Neuronal stem cell (in vitro differentiated cells): ENCODE results near the gene ORC3.
A peak's percentile ranks its signal among the peaks of the same experiment; 100 is the strongest.

Experiments used
- DNase-seq: peaks from one replicate; pipeline ENCODE4 v3.0.0-alpha.2; 2013; ENCODE audit warnings: low spot score
- H2AFZ ChIP-seq: one replicate; pipeline ENCODE4 v1.6.1; 2013; ENCODE audit warnings: mild to moderate bottlenecking, low read length, inconsistent platforms
- H2AK5ac ChIP-seq: 2 replicates; pipeline ENCODE4 v1.6.1; 2013; ENCODE audit warnings: low read depth, mild to moderate bottlenecking, inconsistent platforms, low read length, moderate library complexity, mixed read lengths
- H2BK120ac ChIP-seq: 2 replicates; pipeline ENCODE4 v1.6.1; 2013; ENCODE audit warnings: low read depth, mild to moderate bottlenecking, inconsistent platforms, low read length, moderate library complexity, mixed read lengths
- H2BK12ac ChIP-seq: one replicate; pipeline ENCODE4 v1.6.1; 2013; ENCODE audit warnings: low read length, inconsistent platforms
- H2BK15ac ChIP-seq: 2 replicates; pipeline ENCODE4 v1.6.1; 2013; ENCODE audit warnings: mild to moderate bottlenecking, low read length, inconsistent platforms, mixed read lengths
- H2BK5ac ChIP-seq: one replicate; pipeline ENCODE4 v1.6.1; 2013; ENCODE audit warnings: inconsistent platforms, mild to moderate bottlenecking, low read length, moderate library complexity
- H3K14ac ChIP-seq: one replicate; pipeline ENCODE4 v1.6.1; 2013; ENCODE audit warnings: low read length, inconsistent platforms
- H3K18ac ChIP-seq: 2 replicates; pipeline ENCODE4 v1.6.1; 2013; ENCODE audit warnings: low read length, inconsistent platforms
- H3K23ac ChIP-seq: 2 replicates; pipeline ENCODE4 v1.6.1; 2013; ENCODE audit warnings: low read depth, mild to moderate bottlenecking, mixed read lengths, low read length, inconsistent platforms; ENCODE audit not compliant: poor library complexity
- H3K27ac ChIP-seq: replicated peaks from 3 replicates; pipeline ENCODE4 v1.5.1; 2013; ENCODE audit warnings: low read length, inconsistent platforms
- H3K27me3 ChIP-seq, 3 experiments: 2 replicates each; pipeline ENCODE4 v1.6.1; 2013; ENCODE audit warnings: low read length in 3 of 3, mild to moderate bottlenecking in 2 of 3, inconsistent platforms in 1 of 3, low read depth in 1 of 3, mixed read lengths in 1 of 3, moderate library complexity in 1 of 3; ENCODE audit not compliant: control insufficient read depth in 3 of 3, insufficient read depth in 3 of 3
- H3K36me3 ChIP-seq, 2 donors: replicated peaks in 1 of 2; 2 replicates each; pipeline ENCODE4 v1.6.1; 2013; ENCODE audit warnings: low read length in 2 of 2; ENCODE audit not compliant: control insufficient read depth in 2 of 2, insufficient read depth in 2 of 2
- H3K4ac ChIP-seq: 2 replicates; pipeline ENCODE4 v1.6.1; 2013; ENCODE audit warnings: inconsistent platforms, mild to moderate bottlenecking, low read length, moderate library complexity
- H3K4me1 ChIP-seq, 2 donors: 1 replicate in 1 of 2; 2 replicates in 1 of 2; pipeline ENCODE4 v1.6.1; 2013; ENCODE audit warnings: low read length in 2 of 2, low read depth in 1 of 2; ENCODE audit not compliant: control insufficient read depth in 2 of 2, insufficient read depth in 1 of 2
- H3K4me2 ChIP-seq: one replicate; pipeline ENCODE4 v1.6.1; 2013; ENCODE audit warnings: mild to moderate bottlenecking, low read length, inconsistent platforms; ENCODE audit not compliant: insufficient read depth, poor library complexity, severe bottlenecking
- H3K4me3 ChIP-seq, 2 donors: 2 replicates each; pipeline ENCODE4 v1.5.1; 2013; ENCODE audit warnings: low read length in 2 of 2, mild to moderate bottlenecking in 2 of 2, inconsistent platforms in 1 of 2, moderate library complexity in 1 of 2
- H3K79me1 ChIP-seq: one replicate; pipeline ENCODE4 v1.6.1; 2013; ENCODE audit warnings: low read depth, mild to moderate bottlenecking, inconsistent platforms, low read length, moderate library complexity
- H3K9ac ChIP-seq: one replicate; pipeline ENCODE4 v1.6.1; 2013; ENCODE audit warnings: mild to moderate bottlenecking, low read depth, low read length, inconsistent platforms; ENCODE audit not compliant: poor library complexity
- H3K9me3 ChIP-seq, 2 donors: replicated peaks in 1 of 2; 2 replicates each; pipeline versions ENCODE3 to v1.6.1; 2013; ENCODE audit warnings: low read length in 2 of 2, mild to moderate bottlenecking in 2 of 2, inconsistent platforms in 1 of 2, low read depth in 1 of 2, mixed read lengths in 1 of 2, moderate library complexity in 1 of 2; ENCODE audit not compliant: control insufficient read depth in 2 of 2, insufficient read depth in 1 of 2
- H4K8ac ChIP-seq: one replicate; pipeline ENCODE4 v1.6.1; 2013; ENCODE audit warnings: low read depth, mild to moderate bottlenecking, inconsistent platforms, low read length, moderate library complexity
- H4K91ac ChIP-seq: one replicate; pipeline ENCODE4 v1.6.1; 2013; ENCODE audit warnings: low read length, low read depth, mild to moderate bottlenecking, inconsistent platforms; ENCODE audit not compliant: poor library complexity
- whole genome bisulfite sequencing, 2 donors: extraction: QIAGEN DNeasy Blood & Tissue Kit; methylation state at CpG; one replicate each; pipeline ENCODE4 v1.1.7; 2013; ENCODE audit warnings: missing lambda C conversion rate in 2 of 2, mixed read lengths in 1 of 2; ENCODE audit not compliant: insufficient read length in 2 of 2, insufficient replicate concordance in 1 of 2; ENCODE audit errors: extremely low coverage in 2 of 2; 5-methylcytosine and 5-hydroxymethylcytosine counted together

The ORC3 gene

DNA sequence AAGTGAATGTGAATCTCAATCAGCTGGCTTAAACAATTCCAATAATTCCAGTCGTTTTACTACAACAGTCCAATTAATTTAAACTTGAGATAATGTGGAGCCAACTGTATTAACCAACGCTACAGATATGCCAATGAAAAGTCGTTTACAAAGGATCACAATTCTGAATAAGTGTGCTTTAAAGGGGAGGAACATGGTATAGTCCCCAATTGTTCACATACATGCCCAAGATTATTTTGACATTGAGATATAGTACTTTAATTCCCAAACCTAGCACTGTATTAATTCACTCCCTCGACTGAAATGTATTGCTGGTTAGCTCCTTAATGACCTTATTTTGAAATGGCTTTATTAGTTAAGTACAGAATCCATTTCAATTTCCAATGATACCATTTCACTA, 109.6 kb downstream of the ORC3 start:
- H3K18ac ChIP-seq: no peak overlapping the region
- H3K4me2 ChIP-seq: peak overlapping the region; percentile 45
- no peak overlapping the region for H3K9ac ChIP-seq
- H3K36me3 ChIP-seq: peaks cover 0 to 14% of the 10 kb centered on the region in 2 donors
- no peak overlapping the region for H2BK15ac ChIP-seq
- H3K23ac ChIP-seq: no peak overlapping the region
- no peaks in the 10 kb centered on the region for H3K9me3 ChIP-seq
- H3K27me3 ChIP-seq: no peaks in the 10 kb centered on the region
- H3K79me1 ChIP-seq: no peaks in the 10 kb centered on the region
- no peak overlapping the region for H3K4ac ChIP-seq
- no peak overlapping the region for H2AFZ ChIP-seq
- H4K91ac ChIP-seq: no peak overlapping the region
- no peak overlapping the region for H2BK12ac ChIP-seq
- H3K4me3 ChIP-seq: peak overlapping the region; percentile 35 to 82
- no peak overlapping the region for H3K14ac ChIP-seq
- WGBS, 2 donors: no CpG with 5 or more reads among the region's 4 CpGs
- DNase-seq: no peak
- no peak overlapping the region for H4K8ac ChIP-seq
- no peak overlapping the region for H2AK5ac ChIP-seq
- H2BK120ac ChIP-seq: no peak overlapping the region
- H2BK5ac ChIP-seq: no peak overlapping the region
- no peak overlapping the region for H3K27ac ChIP-seq
- H3K4me1 ChIP-seq: peaks cover 3 to 13% of the 10 kb centered on the region in 2 donors

DNA sequence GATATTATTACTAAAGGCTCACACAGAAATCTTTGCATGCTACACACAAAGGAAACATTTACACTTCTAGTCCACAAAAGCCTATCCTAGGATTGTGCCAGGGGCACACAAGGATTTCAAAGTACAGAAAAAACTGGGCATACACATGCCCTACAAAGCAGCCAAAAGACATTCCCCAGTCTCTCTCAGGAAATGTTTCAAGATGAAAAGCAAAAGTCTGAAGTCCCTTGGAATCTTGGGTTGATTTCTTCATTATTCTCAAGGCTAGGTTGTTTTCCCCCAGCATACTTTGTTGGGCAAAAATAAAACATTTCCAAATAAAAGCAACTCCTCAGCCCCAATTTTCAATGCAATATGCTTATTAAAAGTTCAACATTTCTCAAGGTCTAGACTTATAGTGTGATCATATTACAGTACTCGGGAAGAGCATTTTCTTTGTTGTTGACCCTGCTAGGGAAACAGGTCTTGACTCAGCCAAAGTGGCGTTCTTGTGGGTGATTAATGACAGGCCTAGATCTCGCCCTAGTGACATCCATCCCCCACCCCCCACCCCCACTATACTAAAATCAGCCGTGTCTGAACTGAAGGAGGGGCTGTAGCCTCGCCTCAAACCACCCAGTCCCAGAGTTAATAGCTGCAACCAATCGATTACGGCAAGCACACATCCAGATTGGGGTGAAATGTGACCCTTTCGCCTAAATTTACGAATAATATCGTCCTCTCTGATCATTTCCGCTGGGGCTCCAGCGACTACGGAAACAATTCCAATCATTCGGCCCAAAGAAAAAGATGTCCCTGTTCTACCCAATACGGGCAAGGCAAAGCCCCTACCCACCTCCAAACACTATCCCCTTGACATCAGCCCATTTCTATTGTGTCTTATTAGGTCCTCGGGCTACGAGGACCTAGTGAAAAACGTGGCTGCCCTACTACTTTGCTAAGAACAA, 110.7 kb downstream of the ORC3 start:
- no peak overlapping the region for H4K8ac ChIP-seq
- no peak overlapping the region for H3K14ac ChIP-seq
- H3K4me3 ChIP-seq: peak overlapping the region; percentile 82 to 95
- H3K9me3 ChIP-seq: no peaks in the 10 kb centered on the region
- H3K23ac ChIP-seq: no peak overlapping the region
- no peak overlapping the region for H3K4ac ChIP-seq
- H3K9ac ChIP-seq: peak overlapping the region; percentile 98
- no peak overlapping the region for H4K91ac ChIP-seq
- WGBS, 2 donors: no CpG with 5 or more reads among the region's 18 CpGs
- no peak overlapping the region for H2BK120ac ChIP-seq
- peak overlapping the region; percentile 46 for H2BK5ac ChIP-seq
- peaks cover 0 to 14% of the 10 kb centered on the region in 2 donors for H3K36me3 ChIP-seq
- H3K79me1 ChIP-seq: no peaks in the 10 kb centered on the region
- peaks cover 3 to 13% of the 10 kb centered on the region in 2 donors for H3K4me1 ChIP-seq
- peak overlapping the region; percentile 68 for H3K4me2 ChIP-seq
- no peak overlapping the region for H3K18ac ChIP-seq
- H2BK12ac ChIP-seq: no peak overlapping the region
- DNase-seq: peak; percentile 39
- H2AFZ ChIP-seq: peak overlapping the region; percentile 84
- H3K27ac ChIP-seq: peak overlapping the region; percentile 94
- H2BK15ac ChIP-seq: no peak overlapping the region
- H3K27me3 ChIP-seq: no peaks in the 10 kb centered on the region
- peak overlapping the region; percentile 31 for H2AK5ac ChIP-seq

- no peak overlapping the region for H2BK12ac ChIP-seq
- no peaks in the 10 kb centered on the region for H3K27me3 ChIP-seq
- no peaks in the 10 kb centered on the region for H3K9me3 ChIP-seq
- peak overlapping the region; percentile 82 to 95 for H3K4me3 ChIP-seq
- H4K91ac ChIP-seq: no peak overlapping the region
- peaks cover 2 to 13% of the 10 kb centered on the region in 2 donors for H3K4me1 ChIP-seq
- H2BK5ac ChIP-seq: peak overlapping the region; percentile 46
- H3K36me3 ChIP-seq: peaks cover 0 to 9% of the 10 kb centered on the region in 2 donors
- H3K18ac ChIP-seq: peak overlapping the region; percentile 99
- peak overlapping the region; percentile 94 for H3K27ac ChIP-seq
- H2BK120ac ChIP-seq: no peak overlapping the region
- DNase-seq: peak; percentile 38
- peak overlapping the region; percentile 96 for H3K23ac ChIP-seq
- H3K14ac ChIP-seq: peak overlapping the region; percentile 100
- H3K79me1 ChIP-seq: no peaks in the 10 kb centered on the region
- no CpG with 5 or more reads among the region's 36 CpGs for WGBS, 2 donors
- H3K9ac ChIP-seq: peak overlapping the region; percentile 98
- H3K4me2 ChIP-seq: peak overlapping the region; percentile 68
- H2AK5ac ChIP-seq: peak overlapping the region; percentile 31
- H2AFZ ChIP-seq: peak overlapping the region; percentile 84
- peak overlapping the region; percentile 79 for H2BK15ac ChIP-seq
- H3K4ac ChIP-seq: no peak overlapping the region
- H4K8ac ChIP-seq: no peak overlapping the region
Measured at GRCh38 chr6:87701344-87701675, 111.4 kb downstream of the ORC3 start.
